ENCODE results near the gene GNB1L. TPM values are rescaled to one million over a fixed set of nuclear protein-coding genes. Genes with fewer than 3 reads are reported as not detected.
A peak's percentile ranks its signal among the peaks of the same experiment; 100 is the strongest.

Gene GNB1L
- total RNA-seq, 1 experiment from 2014 or later = 7.6 TPM

GRCh38 chr22:19760951-19761724 lies 93.5 kb downstream of the GNB1L start:
- no peak for DNase-seq (ENCODE audit: low read depth)

- no peak for DNase-seq (ENCODE audit: low read depth)
Observed at GRCh38 chr22:19760058-19760950, 94.4 kb downstream of the GNB1L start, which contains the start of gene TBX1. Gene TBX1, plus strand, starts transcription at chr22:19760778. Its CDS starts 66 bp downstream, at chr22:19760844.

- no peak for DNase-seq (ENCODE audit: low read depth)
Observed at GRCh38 chr22:19759427-19760057, 95.1 kb downstream of the GNB1L start.

- no peak for DNase-seq (ENCODE audit: low read depth)
Observed at GRCh38 chr22:19758896-19759426, 95.7 kb downstream of the GNB1L start.

GRCh38 chr22:19757985-19758895 lies 96.4 kb downstream of the GNB1L start:
- DNase-seq (ENCODE audit: low read depth) = no peak

- DNase-seq (ENCODE audit: low read depth) = no peak
Observed at GRCh38 chr22:19757140-19757984, 97.3 kb downstream of the GNB1L start.

- peak; percentile 32 for DNase-seq (ENCODE audit: low read depth)
Observed at GRCh38 chr22:19756288-19757128, 98.2 kb downstream of the GNB1L start.

GRCh38 chr22:19755722-19756287 lies 98.9 kb downstream of the GNB1L start:
- DNase-seq (ENCODE audit: low read depth) = no peak

GRCh38 chr22:19755145-19755710 lies 99.4 kb downstream of the GNB1L start:
- no peak for DNase-seq (ENCODE audit: low read depth)

- DNase-seq (ENCODE audit: low read depth) = no peak
Observed at GRCh38 chr22:19754701-19755144, 100.0 kb downstream of the GNB1L start.

- DNase-seq (ENCODE audit: low read depth) = no peak
Observed at GRCh38 chr22:19753996-19754700, 100.5 kb downstream of the GNB1L start.

GRCh38 chr22:19753090-19753842 lies 101.4 kb downstream of the GNB1L start:
- no peak for DNase-seq (ENCODE audit: low read depth)

- DNase-seq (ENCODE audit: low read depth) = no peak
Observed at GRCh38 chr22:19751497-19752245, 103.0 kb downstream of the GNB1L start.

- peak; percentile 57 for DNase-seq (ENCODE audit: low read depth)
Observed at GRCh38 chr22:19750507-19751490, 103.9 kb downstream of the GNB1L start.

GRCh38 chr22:19749876-19750275 lies 104.8 kb downstream of the GNB1L start:
- no peak for DNase-seq (ENCODE audit: low read depth)

Data from M059J (cell line).